HG03575 (cell line): ENCODE measurements around the gene ZNF333.
"Not testable (repeated sequence)": the region's sequence is repeated elsewhere in the genome, so short reads cannot be mapped to it uniquely, and the experiment has no call there.

Source experiments
- ATAC-seq: cut with Tn5 transposase; IDR thresholded peaks from one replicate; pipeline ENCODE4 v1.9.1; 2021; ENCODE audit not compliant: unreplicated experiment, insufficient number of reproducible peaks, low FRiP score; ENCODE audit errors: extremely low read depth

ZNF333 gene

DNA sequence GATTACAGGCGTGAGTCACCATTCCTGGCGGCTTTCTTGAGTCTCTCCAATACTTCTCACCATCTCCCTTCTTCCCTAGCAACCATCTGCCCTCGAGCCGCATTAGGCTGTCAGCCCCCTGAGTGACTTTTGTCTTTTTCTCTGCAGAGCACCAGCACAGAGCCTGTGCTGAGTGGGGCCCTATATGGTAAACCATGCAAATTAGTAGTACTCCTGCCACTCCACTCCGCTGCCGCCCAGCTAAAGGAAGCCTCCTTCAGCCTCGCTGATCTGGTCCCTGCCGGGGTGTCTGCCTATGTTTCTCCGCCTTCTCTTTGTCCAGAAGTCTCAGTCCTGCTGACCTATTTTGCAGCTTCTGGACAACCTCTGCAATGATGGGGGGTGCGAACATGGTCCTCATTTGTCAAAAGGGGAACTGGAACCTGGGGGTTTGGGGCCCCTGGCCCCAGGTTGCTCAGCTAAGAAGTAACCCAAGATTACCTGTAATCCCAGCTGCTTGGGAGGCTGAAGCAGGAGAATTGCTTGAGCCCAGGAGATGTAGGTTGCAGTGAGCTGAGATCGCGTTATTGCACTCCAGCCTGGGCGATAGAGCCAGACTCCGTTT lies 90.9 kb downstream of the ZNF333 start:
- ATAC-seq: not testable (repeated sequence)

DNA sequence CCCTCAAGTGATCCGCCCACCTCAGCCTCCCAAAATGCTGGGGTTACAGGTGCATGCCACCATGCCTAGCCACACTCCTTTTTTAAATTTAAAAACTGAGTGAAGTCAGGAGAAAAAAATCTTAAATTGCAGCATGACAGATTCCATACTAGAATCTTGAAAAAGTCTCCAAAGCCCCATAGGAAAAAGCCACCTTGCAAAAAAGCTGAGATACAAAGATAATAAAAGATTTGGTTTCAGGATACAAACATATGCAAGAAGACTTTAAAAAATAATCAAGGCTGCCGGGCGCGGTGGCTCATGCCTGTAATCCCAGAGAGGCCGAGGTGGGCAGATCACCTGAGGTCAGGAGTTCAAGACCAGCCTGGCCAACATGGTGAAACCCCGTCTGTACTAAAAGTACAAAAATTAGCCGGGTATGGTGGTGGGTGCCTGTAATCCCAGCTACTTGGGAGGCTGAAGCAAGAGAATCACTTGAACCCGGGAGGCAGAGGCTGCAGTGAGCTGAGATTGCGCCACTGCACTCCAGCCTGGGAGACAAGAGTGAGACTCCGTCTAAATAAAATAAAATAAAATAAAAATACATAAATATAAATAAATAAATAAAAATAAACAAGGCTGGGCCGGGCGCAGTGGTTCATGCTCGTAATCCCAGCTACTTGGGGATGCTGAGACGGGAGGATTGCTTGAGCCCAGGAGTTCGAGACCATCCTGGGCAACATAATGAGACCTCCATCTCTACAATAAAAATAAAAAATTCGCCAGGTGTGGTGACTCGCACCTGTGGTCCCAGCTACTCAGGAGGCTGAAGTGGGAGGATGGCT lies 92.1 kb downstream of the ZNF333 start:
- ATAC-seq: not testable (repeated sequence)

DNA sequence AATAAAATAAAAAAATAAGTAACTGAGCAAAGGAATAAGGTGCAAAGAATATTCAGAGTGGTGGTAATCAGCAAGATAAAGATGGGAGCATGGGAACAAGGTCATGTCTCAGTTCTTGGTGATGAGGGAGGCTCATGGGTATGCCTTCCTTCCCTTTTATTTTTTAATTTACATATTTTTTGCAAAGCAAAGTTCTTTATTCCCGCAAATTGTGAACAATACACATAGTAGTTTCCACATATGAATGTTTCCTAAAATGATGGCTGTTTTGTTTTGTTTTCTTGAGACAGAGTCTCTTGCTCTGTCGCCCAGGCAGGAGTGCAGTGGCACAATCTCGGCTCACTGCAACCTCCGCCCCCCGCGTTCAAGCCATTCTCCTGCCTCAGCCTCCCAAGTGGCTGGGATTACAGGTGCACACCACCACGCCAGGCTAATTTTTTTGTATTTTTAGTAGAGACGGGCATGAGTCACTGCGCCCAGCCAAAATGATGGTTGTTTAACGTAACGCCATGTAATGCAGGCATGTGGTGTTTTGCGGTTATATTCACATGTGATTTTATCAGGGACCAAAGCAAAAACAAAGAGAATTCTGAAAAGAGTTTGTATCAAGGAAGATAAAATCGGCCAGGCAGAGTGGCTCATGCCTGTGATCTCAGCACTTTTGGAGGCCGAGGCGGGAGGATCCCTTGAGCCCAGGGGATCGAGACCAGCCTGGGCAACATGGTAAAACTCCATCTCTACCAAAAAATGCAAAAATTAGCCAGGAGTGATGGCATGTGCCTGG lies 93.0 kb downstream of the ZNF333 start:
- ATAC-seq: no peak
